NCI-H1048 (cell line): ENCODE measurements around the gene PEX11A.

Source experiments
- DNase-seq: peaks from one replicate; lab custom pipeline; 2025; lab: John Stamatoyannopoulos, UW

The PEX11A gene

GRCh38 chr15:89654847-89655805 is 35.4 kb downstream of the PEX11A start, which contains the start of gene KIF7:
TSS of gene KIF7 (minus strand) at chr15:89655467. CDS start at chr15:89652930, 2,537 bp downstream.
- no peak for DNase-seq

GRCh38 chr15:89654301-89654761 is 36.2 kb downstream of the PEX11A start:
- DNase-seq = no peak

GRCh38 chr15:89653578-89653977 is 37.0 kb downstream of the PEX11A start:
- DNase-seq = no peak

- DNase-seq = no peak
Observed at GRCh38 chr15:89652666-89653065, 37.9 kb downstream of the PEX11A start.

GRCh38 chr15:89652131-89652530 is 38.4 kb downstream of the PEX11A start:
- DNase-seq = no peak

- no peak for DNase-seq
Observed at GRCh38 chr15:89649716-89650115, 40.8 kb downstream of the PEX11A start.

- DNase-seq = no peak
Observed at GRCh38 chr15:89649013-89649625, 41.4 kb downstream of the PEX11A start.

GRCh38 chr15:89648106-89649012 is 42.2 kb downstream of the PEX11A start:
- no peak for DNase-seq

- no peak for DNase-seq
Observed at GRCh38 chr15:89647191-89647851, 43.2 kb downstream of the PEX11A start.

GRCh38 chr15:89646416-89647141 is 44.0 kb downstream of the PEX11A start:
- no peak for DNase-seq

GRCh38 chr15:89645680-89646079 is 44.9 kb downstream of the PEX11A start:
- DNase-seq = no peak

- DNase-seq = no peak
Observed at GRCh38 chr15:89642106-89642505, 48.4 kb downstream of the PEX11A start.

- DNase-seq = no peak
Observed at GRCh38 chr15:89641053-89641452, 49.5 kb downstream of the PEX11A start.

- no peak for DNase-seq
Observed at GRCh38 chr15:89640245-89640644, 50.3 kb downstream of the PEX11A start.

- DNase-seq = no peak
Observed at GRCh38 chr15:89633585-89633984, 57.0 kb downstream of the PEX11A start.

GRCh38 chr15:89632563-89633430 is 57.8 kb downstream of the PEX11A start:
- no peak for DNase-seq

GRCh38 chr15:89631902-89632264 is 58.7 kb downstream of the PEX11A start:
- no peak for DNase-seq
